GM12801 (cell line): Measurements from ENCODE around the gene HOTAIR.

ENCODE experiments used
- TF ChIP-seq, protein P1 (sequence below): IDR thresholded peaks from one replicate; pipeline ENCODE4 v1.5.1; 2011; ENCODE audit warnings: control low read depth; ENCODE audit not compliant: insufficient read length; ENCODE audit errors: extremely low read depth

Gene HOTAIR

DNA sequence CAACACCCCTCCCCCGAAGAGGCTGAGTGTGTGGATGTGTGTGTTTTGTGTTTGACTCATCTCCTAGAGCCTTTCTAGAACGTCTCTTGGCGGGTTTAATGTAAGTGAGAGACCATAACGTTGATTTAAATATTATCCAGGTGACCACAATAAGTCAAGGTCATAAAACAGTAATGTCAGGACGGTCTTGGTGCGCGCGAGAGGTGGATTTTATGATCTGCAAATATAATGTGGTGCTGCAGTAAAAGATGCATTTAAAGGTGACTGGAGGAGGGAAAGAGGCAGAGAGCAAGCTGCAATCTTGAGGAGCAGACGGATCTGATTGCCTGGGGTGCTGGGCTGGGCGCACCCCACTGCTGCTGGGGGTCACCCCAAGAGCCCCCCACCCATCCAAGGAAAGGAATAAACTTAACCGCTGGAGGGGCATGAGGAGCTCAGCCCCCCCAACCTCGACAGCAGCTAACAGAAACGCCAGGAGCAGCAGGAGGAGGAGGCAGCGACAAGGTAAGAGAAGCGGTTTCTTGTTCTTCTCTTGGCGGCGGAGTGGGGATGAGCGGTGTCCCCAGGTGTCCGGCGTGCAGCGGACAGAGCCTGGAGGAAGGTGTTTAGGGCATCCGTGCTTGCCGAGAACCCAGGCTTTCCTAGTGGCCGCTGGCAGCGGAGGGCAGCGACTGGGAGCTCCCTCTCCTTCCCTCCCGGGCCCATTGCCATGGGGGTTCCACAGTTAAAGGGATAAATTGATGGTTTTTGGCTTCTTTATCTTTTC, 15.7 kb upstream of the HOTAIR start:
- TF ChIP-seq, protein P1, sequence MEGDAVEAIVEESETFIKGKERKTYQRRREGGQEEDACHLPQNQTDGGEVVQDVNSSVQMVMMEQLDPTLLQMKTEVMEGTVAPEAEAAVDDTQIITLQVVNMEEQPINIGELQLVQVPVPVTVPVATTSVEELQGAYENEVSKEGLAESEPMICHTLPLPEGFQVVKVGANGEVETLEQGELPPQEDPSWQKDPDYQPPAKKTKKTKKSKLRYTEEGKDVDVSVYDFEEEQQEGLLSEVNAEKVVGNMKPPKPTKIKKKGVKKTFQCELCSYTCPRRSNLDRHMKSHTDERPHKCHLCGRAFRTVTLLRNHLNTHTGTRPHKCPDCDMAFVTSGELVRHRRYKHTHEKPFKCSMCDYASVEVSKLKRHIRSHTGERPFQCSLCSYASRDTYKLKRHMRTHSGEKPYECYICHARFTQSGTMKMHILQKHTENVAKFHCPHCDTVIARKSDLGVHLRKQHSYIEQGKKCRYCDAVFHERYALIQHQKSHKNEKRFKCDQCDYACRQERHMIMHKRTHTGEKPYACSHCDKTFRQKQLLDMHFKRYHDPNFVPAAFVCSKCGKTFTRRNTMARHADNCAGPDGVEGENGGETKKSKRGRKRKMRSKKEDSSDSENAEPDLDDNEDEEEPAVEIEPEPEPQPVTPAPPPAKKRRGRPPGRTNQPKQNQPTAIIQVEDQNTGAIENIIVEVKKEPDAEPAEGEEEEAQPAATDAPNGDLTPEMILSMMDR, result no peak

DNA sequence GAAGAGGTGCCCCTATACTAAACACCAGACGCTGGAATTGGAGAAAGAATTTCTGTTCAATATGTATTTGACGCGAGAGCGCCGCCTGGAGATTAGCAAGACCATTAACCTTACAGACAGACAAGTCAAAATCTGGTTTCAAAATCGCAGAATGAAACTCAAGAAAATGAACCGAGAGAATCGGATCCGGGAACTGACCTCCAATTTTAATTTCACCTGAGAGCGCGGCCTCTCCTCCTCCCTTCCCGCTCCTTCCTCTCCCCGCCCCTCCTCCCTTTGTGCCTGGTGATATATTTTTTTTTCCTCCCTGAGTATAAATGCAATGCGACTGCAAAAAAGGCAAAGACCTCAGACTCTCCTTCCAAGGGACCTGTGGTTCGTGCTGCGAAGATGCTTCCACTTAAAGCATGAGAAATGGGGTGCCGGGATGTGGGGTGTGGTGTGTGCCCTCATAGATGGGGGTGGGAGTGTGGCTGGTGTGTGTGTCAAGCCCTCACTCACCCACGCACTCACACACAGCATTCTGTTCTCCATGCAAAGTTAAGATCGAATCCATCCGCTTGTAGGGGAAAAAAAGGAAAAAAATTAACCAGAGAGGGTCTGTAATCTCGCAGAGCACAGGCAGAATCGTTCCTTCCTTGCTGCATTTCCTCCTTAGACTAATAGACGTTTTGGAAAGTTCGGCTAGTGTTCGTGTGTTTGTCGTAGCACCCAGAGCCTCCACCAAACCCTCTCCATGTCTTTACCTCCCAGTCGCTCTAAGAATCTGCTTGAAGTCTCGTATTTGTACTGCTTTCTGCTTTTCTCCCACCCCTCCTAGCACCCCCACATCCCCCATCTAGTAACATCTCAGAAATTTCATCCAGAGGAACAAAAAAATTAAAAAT, 14.7 kb upstream of the HOTAIR start:
- TF ChIP-seq, protein P1, result peak; percentile 71

DNA sequence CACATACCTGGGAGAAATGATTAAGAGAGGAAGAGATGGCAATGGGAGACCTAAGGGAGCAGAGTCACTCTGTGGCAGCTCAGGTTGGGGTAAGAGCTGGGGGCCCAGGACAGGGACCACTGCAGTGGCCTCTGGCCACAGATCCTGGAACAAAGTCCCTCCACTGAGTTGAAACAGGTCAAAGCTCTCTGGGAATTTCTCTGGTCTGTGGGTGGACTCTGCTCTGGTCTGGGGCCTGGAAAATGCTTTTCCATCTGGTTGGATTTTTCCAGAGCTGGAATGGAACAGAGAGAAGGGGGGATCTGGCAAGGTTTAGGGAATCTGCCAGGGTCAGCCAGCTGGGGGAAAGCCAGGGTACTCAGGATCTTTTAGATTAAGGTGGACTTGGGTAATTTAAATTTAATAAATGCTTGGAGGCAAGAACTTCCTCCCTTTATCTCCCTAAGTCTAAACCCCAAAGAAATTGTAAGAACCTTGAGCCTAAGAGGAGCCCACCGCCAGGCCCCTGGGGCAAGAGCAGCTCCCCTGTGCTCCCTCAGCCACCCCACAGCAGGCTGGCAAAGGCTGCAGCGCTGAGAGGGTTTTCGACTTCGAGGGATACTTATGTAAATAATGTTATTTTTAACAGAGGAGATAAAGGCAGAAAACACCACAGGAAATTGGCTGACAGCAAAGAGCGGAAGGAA, 13.9 kb upstream of the HOTAIR start:
- TF ChIP-seq, protein P1, result no peak

DNA sequence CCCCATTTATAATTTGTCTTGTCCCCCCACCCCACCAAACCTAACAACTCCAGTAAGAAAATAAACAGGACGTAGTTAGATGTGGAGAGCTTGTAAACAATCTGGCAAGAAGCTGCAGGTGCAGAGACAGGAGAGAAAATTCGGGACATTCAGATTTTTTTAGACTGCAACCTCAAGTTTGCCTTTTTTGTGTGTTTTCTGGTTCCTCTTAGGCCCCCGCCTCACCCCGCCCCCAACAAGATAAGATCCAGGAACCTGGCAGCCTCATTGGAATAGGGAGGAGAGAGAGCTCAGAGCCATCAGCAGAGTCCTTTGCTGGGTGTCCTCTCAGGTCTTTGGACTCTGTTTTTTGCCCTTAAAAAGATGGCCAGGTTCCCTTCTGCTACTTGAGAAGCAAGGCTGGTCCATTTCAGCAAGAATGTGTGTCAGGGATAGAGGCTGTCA, 13.1 kb upstream of the HOTAIR start:
- TF ChIP-seq, protein P1, result no peak

DNA sequence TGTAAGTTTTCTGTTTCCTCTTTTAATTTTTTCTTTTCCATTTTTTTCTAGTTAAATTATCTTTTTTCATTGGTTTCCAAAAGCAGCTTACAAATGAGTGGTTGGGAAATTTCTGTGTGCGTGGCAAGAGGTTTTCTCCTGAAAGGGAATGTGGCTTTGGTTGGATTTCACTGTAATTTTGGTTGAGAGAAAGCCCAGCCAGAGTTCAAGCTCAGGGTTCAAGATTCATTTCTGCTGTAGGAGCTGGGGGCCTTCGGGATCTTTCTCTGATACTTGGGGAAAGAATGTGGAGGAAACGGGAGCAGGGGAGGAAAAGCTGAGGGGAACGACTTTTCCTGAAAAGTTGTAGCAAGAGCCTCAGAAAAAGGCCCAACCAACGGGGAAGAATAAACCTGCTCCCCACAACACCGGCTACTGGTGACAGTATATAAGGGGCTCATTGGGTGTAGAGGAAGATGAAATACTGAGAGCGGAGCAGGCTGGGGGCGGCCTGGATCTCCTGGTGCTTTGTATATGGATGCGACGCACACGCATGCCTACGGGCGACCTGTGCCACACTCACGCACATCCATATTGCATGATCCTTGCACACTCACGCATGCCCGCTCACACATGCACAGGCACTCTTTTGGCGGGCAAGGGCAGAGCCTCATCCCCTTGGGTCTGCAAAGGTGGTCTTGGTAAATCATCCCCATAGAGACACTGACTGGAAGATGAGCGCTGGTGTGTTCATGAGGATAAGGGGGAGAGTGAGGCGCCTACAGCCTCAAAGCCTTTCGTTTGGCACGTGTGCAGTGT, 12.1 kb upstream of the HOTAIR start:
- TF ChIP-seq, protein P1, result no peak

DNA sequence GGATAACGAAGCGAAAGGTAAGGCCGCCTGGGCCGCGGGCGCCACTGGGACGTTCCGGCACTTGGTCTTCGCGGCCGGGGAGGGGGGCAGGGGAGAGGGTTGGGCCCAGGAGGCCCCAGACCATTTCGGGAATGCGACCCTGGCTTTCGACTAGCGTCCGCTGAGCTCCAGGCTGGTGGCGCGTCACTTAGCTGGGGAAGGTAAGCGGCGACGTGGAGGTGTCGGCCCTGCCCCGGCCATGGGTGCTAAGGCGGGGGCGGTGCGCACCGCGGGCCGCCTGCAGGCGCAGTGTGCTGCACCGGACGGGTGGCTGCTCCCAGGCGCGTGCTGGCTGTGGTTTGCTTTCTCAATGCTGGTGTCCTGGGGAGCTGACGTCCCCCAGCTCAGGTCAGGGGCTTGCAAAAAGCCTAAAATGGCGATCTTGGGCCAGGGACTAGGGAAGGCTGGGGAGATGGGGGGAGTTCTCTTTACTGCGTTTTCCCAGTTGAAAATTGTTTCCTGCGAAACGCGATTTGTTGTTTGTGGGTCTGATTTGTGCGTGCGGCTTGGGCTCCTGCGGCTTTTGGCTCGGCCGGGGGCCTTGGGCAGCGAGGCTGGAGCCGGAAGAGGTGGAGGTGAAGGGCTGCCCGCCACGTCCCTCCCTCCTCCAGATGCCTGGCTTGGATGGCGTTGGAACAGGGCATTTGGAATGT, 11.4 kb upstream of the HOTAIR start:
- TF ChIP-seq, protein P1, result no peak
